Mesodermal cell (in vitro differentiated cells): ENCODE data around the gene NKAIN2.
"Not testable (repeated sequence)": the region's sequence is repeated elsewhere in the genome, so short reads cannot be mapped to it uniquely, and the experiment has no call there.

Source experiments
- H3K27ac ChIP-seq: 2 replicates; pipeline ENCODE4 v1.7.0; 2013; ENCODE audit warnings: mild to moderate bottlenecking, low read depth, low read length, moderate library complexity; ENCODE audit not compliant: severe bottlenecking
- H3K36me3 ChIP-seq: 2 replicates; pipeline ENCODE4 v1.7.1; 2013; ENCODE audit warnings: mild to moderate bottlenecking, low read length, moderate library complexity; ENCODE audit not compliant: control insufficient read depth, insufficient read depth
- H3K4me1 ChIP-seq: one replicate; pipeline ENCODE4 v1.7.1; 2013; ENCODE audit warnings: mild to moderate bottlenecking, low read length; ENCODE audit not compliant: insufficient read depth, control insufficient read depth, poor library complexity, severe bottlenecking
- H3K4me3 ChIP-seq: 2 replicates; pipeline ENCODE4 v1.7.0; 2013; ENCODE audit warnings: low read length, control low read depth, mild to moderate bottlenecking; ENCODE audit not compliant: insufficient read depth, poor library complexity, severe bottlenecking; ENCODE audit errors: extremely low read depth
- H3K9me3 ChIP-seq: 2 replicates; pipeline ENCODE4 v1.7.1; 2013; ENCODE audit warnings: mild to moderate bottlenecking, low read length, moderate library complexity; ENCODE audit not compliant: control insufficient read depth
- WGBS, 2 experiments: methylation state at CpG; one replicate each; pipeline ENCODE4 v1.1.5; 2013; ENCODE audit warnings: missing lambda C conversion rate in 2 of 2; ENCODE audit not compliant: insufficient coverage in 2 of 2; 5-methylcytosine and 5-hydroxymethylcytosine counted together

Gene NKAIN2

GRCh38 chr6:124445581-124445980 is 641.9 kb downstream of the NKAIN2 start:
- Histone ChIP-seq H3K4me1 (no peaks in the 10 kb centered on the region), H3K36me3 (no peaks in the 10 kb centered on the region), H3K27ac (no peak overlapping the region), H3K9me3 (no peaks in the 10 kb centered on the region), H3K4me3 (no peak overlapping the region)
- WGBS, 2 experiments, result 67% methylated on average over 1 of the region's 3 CpGs; no CpG with 5 or more reads in 1 of the 2 experiments

GRCh38 chr6:124446961-124447360 is 643.3 kb downstream of the NKAIN2 start:
- Histone ChIP-seq H3K27ac (no peak overlapping the region), H3K9me3 (no peaks in the 10 kb centered on the region), H3K4me3 (no peak overlapping the region), H3K36me3 (no peaks in the 10 kb centered on the region), H3K4me1 (no peaks in the 10 kb centered on the region)
- 33% methylated on average over 1 of the region's 3 CpGs for WGBS, 2 experiments

- Histone ChIP-seq H3K9me3 (no peaks in the 10 kb centered on the region), H3K36me3 (no peaks in the 10 kb centered on the region), H3K4me3 (no peak overlapping the region), H3K27ac (no peak overlapping the region), H3K4me1 (no peaks in the 10 kb centered on the region)
- 100% methylated on average over 1 of the region's 2 CpGs; no CpG with 5 or more reads in 1 of the 2 experiments for WGBS, 2 experiments
Measured at GRCh38 chr6:124459268-124459667, 655.6 kb downstream of the NKAIN2 start.

- H3K4me1 ChIP-seq, result no peaks in the 10 kb centered on the region
- no peaks in the 10 kb centered on the region for H3K36me3 ChIP-seq
- no peaks in the 10 kb centered on the region for H3K9me3 ChIP-seq
- no CpG with 5 or more reads among the region's 3 CpGs for WGBS, 2 experiments
- no peak overlapping the region for H3K4me3 ChIP-seq
- no peak overlapping the region for H3K27ac ChIP-seq
Measured at GRCh38 chr6:124462750-124463149, 659.1 kb downstream of the NKAIN2 start.

GRCh38 chr6:124463271-124463670 is 659.6 kb downstream of the NKAIN2 start:
- Histone ChIP-seq H3K36me3 (no peaks in the 10 kb centered on the region), H3K4me3 (no peak overlapping the region), H3K27ac (no peak overlapping the region), H3K9me3 (no peaks in the 10 kb centered on the region), H3K4me1 (no peaks in the 10 kb centered on the region)
- WGBS, 2 experiments, result 83 to 100% methylated on average over 2 of the region's 3 CpGs

- H3K27ac ChIP-seq, H3K4me1 ChIP-seq, H3K36me3 ChIP-seq, H3K9me3 ChIP-seq, H3K4me3 ChIP-seq: not testable (repeated sequence)
- 83 to 89% methylated on average over 1 to 2 of the region's 2 CpGs for WGBS, 2 experiments
Measured at GRCh38 chr6:124464600-124464999, 660.9 kb downstream of the NKAIN2 start.

GRCh38 chr6:124466949-124467348 is 663.3 kb downstream of the NKAIN2 start:
- no peaks in the 10 kb centered on the region for H3K4me1 ChIP-seq
- no peak overlapping the region for H3K27ac ChIP-seq
- no CpG with 5 or more reads among the region's 2 CpGs for WGBS, 2 experiments
- no peak overlapping the region for H3K4me3 ChIP-seq
- H3K9me3 ChIP-seq, result no peaks in the 10 kb centered on the region
- H3K36me3 ChIP-seq, result no peaks in the 10 kb centered on the region

GRCh38 chr6:124467366-124467765 is 663.7 kb downstream of the NKAIN2 start:
- no peak overlapping the region for H3K27ac ChIP-seq
- WGBS, 2 experiments, result no CpG with 5 or more reads among the region's 1 CpG
- no peaks in the 10 kb centered on the region for H3K9me3 ChIP-seq
- no peak overlapping the region for H3K4me3 ChIP-seq
- no peaks in the 10 kb centered on the region for H3K36me3 ChIP-seq
- H3K4me1 ChIP-seq, result no peaks in the 10 kb centered on the region

GRCh38 chr6:124470803-124471202 is 667.1 kb downstream of the NKAIN2 start:
- H3K4me1 ChIP-seq, result no peaks in the 10 kb centered on the region
- H3K36me3 ChIP-seq, result no peaks in the 10 kb centered on the region
- H3K4me3 ChIP-seq, result no peak overlapping the region
- H3K27ac ChIP-seq, result no peak overlapping the region
- H3K9me3 ChIP-seq, result no peaks in the 10 kb centered on the region

- no peaks in the 10 kb centered on the region for H3K9me3 ChIP-seq
- H3K4me3 ChIP-seq, result no peak overlapping the region
- no peak overlapping the region for H3K27ac ChIP-seq
- H3K4me1 ChIP-seq, result no peaks in the 10 kb centered on the region
- 80 to 100% methylated on average over 1 of the region's 1 CpG for WGBS, 2 experiments
- no peaks in the 10 kb centered on the region for H3K36me3 ChIP-seq
Measured at GRCh38 chr6:124475176-124475575, 671.5 kb downstream of the NKAIN2 start.

- no peaks in the 10 kb centered on the region for H3K9me3 ChIP-seq
- no peaks in the 10 kb centered on the region for H3K36me3 ChIP-seq
- H3K4me3 ChIP-seq, result no peak overlapping the region
- H3K27ac ChIP-seq, result no peak overlapping the region
- no CpG with 5 or more reads among the region's 2 CpGs for WGBS, 2 experiments
- no peaks in the 10 kb centered on the region for H3K4me1 ChIP-seq
Measured at GRCh38 chr6:124478906-124479305, 675.2 kb downstream of the NKAIN2 start.
